GM19099 (cell line): ENCODE data around the gene ETV5.

Source experiments
- POLR2A ChIP-seq: IDR thresholded peaks from 3 replicates; pipeline ENCODE4 v1.6.1; 2011; ENCODE audit warnings: low read depth; ENCODE audit not compliant: insufficient read length; ENCODE audit errors: extremely low read depth

Gene ETV5

GRCh38 chr3:186044968-186045367 lies 63.9 kb downstream of the ETV5 start:
- TF ChIP-seq POLR2A: no peak

GRCh38 chr3:186044427-186044826 lies 64.5 kb downstream of the ETV5 start:
- no peak for TF ChIP-seq POLR2A

- no peak for TF ChIP-seq POLR2A
These were observed 66.2 kb downstream of the ETV5 start for GRCh38 chr3:186042521-186043202.

GRCh38 chr3:186042036-186042435 lies 66.9 kb downstream of the ETV5 start:
- no peak for TF ChIP-seq POLR2A

- no peak for TF ChIP-seq POLR2A
These were observed 70.5 kb downstream of the ETV5 start for GRCh38 chr3:186038360-186038759.

- TF ChIP-seq POLR2A: no peak
These were observed 73.6 kb downstream of the ETV5 start for GRCh38 chr3:186035277-186035676.

GRCh38 chr3:186032321-186032720 lies 76.6 kb downstream of the ETV5 start:
- TF ChIP-seq POLR2A: no peak

- no peak for TF ChIP-seq POLR2A
These were observed 83.7 kb downstream of the ETV5 start for GRCh38 chr3:186025161-186025560.

- TF ChIP-seq POLR2A: no peak
These were observed 84.7 kb downstream of the ETV5 start for GRCh38 chr3:186024210-186024609.

GRCh38 chr3:186022931-186023330 lies 86.0 kb downstream of the ETV5 start:
- no peak for TF ChIP-seq POLR2A

GRCh38 chr3:186021673-186022362 lies 87.1 kb downstream of the ETV5 start:
- no peak for TF ChIP-seq POLR2A

- TF ChIP-seq POLR2A: no peak
These were observed 94.0 kb downstream of the ETV5 start for GRCh38 chr3:186014866-186015265.

GRCh38 chr3:186013312-186013711 lies 95.6 kb downstream of the ETV5 start:
- no peak for TF ChIP-seq POLR2A

GRCh38 chr3:186012137-186012536 lies 96.8 kb downstream of the ETV5 start:
- TF ChIP-seq POLR2A: no peak

GRCh38 chr3:186004671-186005070 lies 104.2 kb downstream of the ETV5 start:
- TF ChIP-seq POLR2A: no peak

- TF ChIP-seq POLR2A: no peak
These were observed 104.7 kb downstream of the ETV5 start for GRCh38 chr3:186004209-186004608.
